ENCODE results near the gene PGLYRP4. TPM values are rescaled to one million over a fixed set of nuclear protein-coding genes. Genes with fewer than 3 reads are reported as not detected.

PGLYRP4 gene
- total and polyA plus RNA-seq, 12 donors = not detected

DNA sequence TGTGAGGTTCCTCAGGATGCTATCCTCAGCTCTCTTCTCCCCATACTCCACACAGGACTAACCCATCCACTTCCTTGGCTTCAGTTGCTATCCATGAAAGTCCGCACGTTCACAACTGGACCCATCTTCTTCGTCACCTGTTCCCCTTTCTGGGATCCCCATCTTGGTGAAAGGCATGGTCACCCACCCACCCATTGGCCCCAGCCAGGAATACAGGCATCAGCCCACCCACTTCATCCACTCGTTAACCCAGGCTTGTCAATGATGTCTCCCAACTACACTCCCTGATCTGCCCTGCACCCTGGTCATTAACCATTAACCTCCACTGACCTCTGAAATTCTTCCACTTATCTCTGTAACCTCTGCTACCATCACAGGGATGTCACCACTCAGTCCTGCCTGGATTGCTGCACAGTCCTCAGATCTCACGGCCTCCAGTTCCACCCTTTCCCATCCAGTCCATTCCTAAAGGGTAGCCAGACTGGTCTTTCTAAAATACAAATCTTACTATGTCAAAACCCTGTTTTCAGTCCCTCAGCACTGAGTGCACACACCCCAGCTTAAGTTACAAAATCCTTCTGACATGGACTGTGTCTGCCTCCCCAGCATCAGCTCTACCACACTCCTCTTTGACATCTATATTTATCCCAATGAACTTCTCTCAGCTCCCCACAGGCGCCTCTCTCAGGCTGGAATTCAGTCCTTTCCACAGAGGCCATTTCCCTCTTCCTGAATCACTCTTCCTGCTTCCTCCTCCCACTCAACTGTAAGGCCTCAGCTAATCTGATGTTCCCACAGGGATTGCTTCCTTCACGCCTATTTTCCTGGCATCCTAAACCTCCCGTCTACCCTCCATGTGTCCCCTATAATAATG is 10.4 kb downstream of the PGLYRP4 start:
- TF ChIP-seq, protein P1, sequence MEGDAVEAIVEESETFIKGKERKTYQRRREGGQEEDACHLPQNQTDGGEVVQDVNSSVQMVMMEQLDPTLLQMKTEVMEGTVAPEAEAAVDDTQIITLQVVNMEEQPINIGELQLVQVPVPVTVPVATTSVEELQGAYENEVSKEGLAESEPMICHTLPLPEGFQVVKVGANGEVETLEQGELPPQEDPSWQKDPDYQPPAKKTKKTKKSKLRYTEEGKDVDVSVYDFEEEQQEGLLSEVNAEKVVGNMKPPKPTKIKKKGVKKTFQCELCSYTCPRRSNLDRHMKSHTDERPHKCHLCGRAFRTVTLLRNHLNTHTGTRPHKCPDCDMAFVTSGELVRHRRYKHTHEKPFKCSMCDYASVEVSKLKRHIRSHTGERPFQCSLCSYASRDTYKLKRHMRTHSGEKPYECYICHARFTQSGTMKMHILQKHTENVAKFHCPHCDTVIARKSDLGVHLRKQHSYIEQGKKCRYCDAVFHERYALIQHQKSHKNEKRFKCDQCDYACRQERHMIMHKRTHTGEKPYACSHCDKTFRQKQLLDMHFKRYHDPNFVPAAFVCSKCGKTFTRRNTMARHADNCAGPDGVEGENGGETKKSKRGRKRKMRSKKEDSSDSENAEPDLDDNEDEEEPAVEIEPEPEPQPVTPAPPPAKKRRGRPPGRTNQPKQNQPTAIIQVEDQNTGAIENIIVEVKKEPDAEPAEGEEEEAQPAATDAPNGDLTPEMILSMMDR (IDR thresholded peaks at IDR 0.05) = no peak
- H3K27ac ChIP-seq = no peak overlapping the region
- no peaks in the 10 kb centered on the region for H3K36me3 ChIP-seq
- 50 to 57% methylated on average over 8 of the region's 8 CpGs for WGBS, 2 donors
- H3K9me3 ChIP-seq = no peaks in the 10 kb centered on the region
- DNase-seq (no peak), ATAC-seq (no peak)
- peaks cover 0 to 13% (median 7%) of the 10 kb centered on the region in 7 donors for H3K27me3 ChIP-seq
- no peak overlapping the region for H3K4me3 ChIP-seq
- intact Hi-C loops (cut with DNase I) = no loop called here
- H3K4me1 ChIP-seq = no peaks in the 10 kb centered on the region

DNA sequence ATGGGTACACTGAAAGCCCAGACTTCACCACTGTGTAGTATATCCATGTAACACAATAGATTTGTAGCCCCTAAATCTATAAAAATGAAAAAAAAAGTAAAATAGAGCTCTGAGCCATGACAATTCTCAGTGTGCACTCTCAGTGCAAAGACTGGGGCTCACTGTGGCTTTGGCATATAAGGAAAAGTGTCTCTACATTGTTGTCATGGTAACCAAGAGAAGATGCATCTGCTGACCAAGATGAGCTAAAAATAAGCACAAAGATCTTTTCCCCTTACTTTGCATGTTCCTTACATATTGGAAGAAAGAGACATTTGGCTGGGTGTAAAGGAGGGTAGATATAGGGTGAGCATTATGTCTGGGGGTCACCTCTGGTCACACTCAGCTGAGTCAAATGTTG is 12.0 kb downstream of the PGLYRP4 start:
- DNase-seq (no peak), ATAC-seq (no peak)
- peaks cover 0 to 13% (median 3%) of the 10 kb centered on the region in 7 donors for H3K27me3 ChIP-seq
- H3K4me3 ChIP-seq = no peak overlapping the region
- no peak overlapping the region for H3K27ac ChIP-seq
- H3K9me3 ChIP-seq = peaks cover 0 to 11% (median 0%) of the 10 kb centered on the region in 11 donors
- H3K4me1 ChIP-seq = no peaks in the 10 kb centered on the region
- no peaks in the 10 kb centered on the region for H3K36me3 ChIP-seq
- TF ChIP-seq, protein P1 (IDR thresholded peaks at IDR 0.05) = no peak
- intact Hi-C loops (cut with DNase I) = no loop called here

DNA sequence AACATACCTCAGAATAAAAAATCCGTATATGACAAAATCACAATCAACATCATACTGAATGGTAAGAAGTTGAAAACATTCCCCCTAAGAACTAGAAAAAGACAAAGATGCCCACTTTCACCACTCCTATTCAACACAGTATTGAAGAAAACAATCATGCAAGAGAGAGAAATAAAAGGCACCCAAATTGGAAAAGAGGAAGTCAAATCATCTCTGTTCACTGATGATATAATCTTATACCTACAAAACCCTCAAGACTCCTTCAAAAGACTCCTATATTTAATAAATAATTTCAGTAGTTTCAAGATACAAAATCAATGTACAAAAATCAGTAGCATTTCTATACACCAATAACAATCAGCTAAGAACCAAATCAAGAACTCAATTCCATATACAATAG is 14.7 kb downstream of the PGLYRP4 start:
- 84 to 93% methylated on average over 1 of the region's 1 CpG for WGBS, 2 donors
- Histone ChIP-seq H3K4me3 (no peak overlapping the region), H3K4me1 (no peaks in the 10 kb centered on the region), H3K27ac (no peak overlapping the region), H3K9me3 (peaks cover 0 to 27% (median 3%) of the 10 kb centered on the region in 11 donors), H3K27me3 (peaks cover 0 to 2% (median 0%) of the 10 kb centered on the region in 7 donors), H3K36me3 (no peaks in the 10 kb centered on the region)
- no peak for ATAC-seq
- DNase-seq = no peak
- intact Hi-C loops (cut with DNase I) = no loop called here
- TF ChIP-seq, protein P1 (IDR thresholded peaks at IDR 0.05) = no peak

DNA sequence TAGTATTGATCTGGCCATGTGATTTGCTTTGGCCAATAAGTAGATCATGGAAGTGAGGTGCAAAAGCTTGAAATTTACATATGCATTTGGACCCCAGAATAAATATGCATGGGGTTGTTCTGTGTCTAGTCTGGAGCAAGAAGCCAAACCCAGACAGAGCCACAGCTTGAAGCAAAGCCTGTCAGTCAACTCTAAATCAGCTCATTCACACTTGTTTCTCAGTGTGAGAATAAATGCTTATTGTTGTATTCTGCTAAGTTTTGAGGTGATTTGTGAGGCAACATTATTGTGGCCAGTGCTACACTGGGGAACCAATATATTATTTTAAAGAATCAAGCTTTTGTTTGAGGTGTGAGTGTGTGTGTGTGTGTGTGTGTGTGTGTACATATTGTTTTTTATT is 23.7 kb downstream of the PGLYRP4 start:
- DNase-seq = no peak
- Histone ChIP-seq H3K4me1 (no peaks in the 10 kb centered on the region), H3K27me3 (peaks cover 0 to 8% (median 0%) of the 10 kb centered on the region in 7 donors), H3K9me3 (peaks cover 0 to 70% (median 29%) of the 10 kb centered on the region in 11 donors), H3K4me3 (no peak overlapping the region), H3K27ac (no peak overlapping the region), H3K36me3 (no peaks in the 10 kb centered on the region)
- intact Hi-C loops (cut with DNase I) = no loop called here
- TF ChIP-seq, protein P1 (IDR thresholded peaks at IDR 0.05) = no peak
- no peak for ATAC-seq

Data from heart right ventricle (tissue), 16 donors.